Embryonic facial prominence (tissue), 1 donor: ENCODE measurements around the gene ZHX3.

Experiments
- DNase-seq: peaks from one replicate; pipeline ENCODE4 v3.0.0-alpha.2; 2016; ENCODE audit errors: extremely low spot score

Gene ZHX3

GRCh38 chr20:41304002-41304401 lies 13.5 kb downstream of the ZHX3 start:
- DNase-seq = no peak

DNA sequence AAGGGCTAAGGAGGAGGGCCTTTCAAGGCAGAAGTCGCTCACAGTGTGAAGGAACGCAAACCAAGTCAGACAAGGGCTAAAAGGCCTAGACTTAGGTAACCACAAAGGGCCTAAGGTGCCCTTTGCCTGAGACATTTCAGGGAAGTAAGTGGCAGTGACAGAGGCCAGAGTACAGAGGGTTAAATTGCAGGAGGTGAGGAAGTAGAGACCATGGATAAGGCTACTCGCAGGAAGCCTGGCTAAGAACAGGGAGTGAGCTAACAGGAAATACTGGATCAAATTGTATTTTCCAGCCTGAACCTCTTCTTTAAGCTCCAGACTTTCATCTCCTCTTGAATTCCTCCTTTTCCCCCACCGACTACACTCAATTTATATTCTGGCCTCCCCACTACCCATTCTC lies 16.6 kb downstream of the ZHX3 start:
- no peak for DNase-seq

- DNase-seq = no peak
Observed at GRCh38 chr20:41300383-41300782, 17.1 kb downstream of the ZHX3 start.

DNA sequence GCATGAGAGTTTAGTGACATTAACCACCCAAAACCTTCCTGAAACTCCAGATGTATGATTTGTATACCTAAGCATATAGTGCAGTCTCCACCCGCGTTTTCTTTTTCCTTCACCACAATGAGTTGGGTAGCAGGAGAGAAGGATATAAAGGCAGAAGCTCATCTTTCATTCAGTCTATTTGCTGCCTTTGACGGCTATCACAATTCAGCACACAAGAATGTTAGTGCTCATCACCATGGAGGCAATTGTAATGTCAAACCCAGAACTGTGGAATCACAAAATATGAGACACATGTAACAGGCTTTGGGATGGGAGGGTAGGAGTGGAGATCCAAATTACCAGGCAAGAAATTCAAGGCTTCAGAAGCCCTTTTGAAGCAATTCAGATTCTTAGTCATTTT lies 17.6 kb downstream of the ZHX3 start:
- DNase-seq = no peak

GRCh38 chr20:41293269-41294037 lies 24.1 kb downstream of the ZHX3 start:
- DNase-seq = no peak

DNA sequence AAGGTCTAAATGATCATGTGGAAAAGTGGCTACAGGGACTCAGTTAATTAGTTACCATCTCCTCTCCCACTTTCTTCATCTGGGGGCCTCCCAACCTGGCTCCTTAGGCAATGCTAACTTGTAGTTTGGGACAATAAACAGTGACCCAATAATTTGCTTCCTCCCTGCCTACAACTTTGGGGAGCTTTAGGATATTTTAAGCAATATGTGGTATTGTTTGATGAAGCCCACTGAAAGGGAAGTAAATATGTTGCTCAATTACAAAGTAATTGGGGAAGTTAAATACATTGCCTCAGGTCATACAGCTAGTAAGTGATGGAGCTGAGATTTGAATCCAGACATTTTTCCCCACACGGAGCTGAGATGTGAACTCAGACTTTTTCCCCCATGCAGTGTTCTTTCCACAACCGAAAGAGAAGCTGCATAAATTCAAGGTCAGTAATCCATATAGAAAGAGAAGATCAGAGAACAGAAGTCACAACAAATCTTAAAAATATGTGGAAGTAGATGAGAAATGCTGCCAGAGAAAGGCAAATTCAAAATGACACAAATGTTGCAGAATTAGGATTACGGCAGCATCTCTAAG lies 26.6 kb downstream of the ZHX3 start:
- no peak for DNase-seq

DNA sequence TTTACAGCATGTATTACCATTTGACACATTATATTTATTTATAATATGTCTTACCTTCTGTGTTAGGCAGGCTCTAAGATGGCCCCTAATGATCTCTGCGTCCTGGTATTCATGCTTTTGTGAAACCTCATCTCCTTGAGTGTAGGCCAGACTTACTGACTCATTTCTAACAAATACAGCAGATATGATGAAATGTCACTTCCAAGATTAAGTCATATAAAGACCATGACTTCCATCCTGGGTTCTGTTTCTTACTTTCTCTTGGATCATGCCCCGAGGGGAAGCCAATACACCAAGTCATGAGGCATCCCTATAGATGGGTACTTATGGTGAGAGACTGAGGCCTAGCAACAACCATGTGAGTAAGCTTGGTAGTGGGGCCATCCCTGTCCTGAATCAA lies 30.2 kb downstream of the ZHX3 start:
- DNase-seq = no peak

- no peak for DNase-seq
Observed at GRCh38 chr20:41286240-41286851, 31.2 kb downstream of the ZHX3 start.

GRCh38 chr20:41279546-41280225 lies 37.8 kb downstream of the ZHX3 start:
- DNase-seq = no peak

- no peak for DNase-seq
Observed at GRCh38 chr20:41278936-41279335, 38.6 kb downstream of the ZHX3 start.

GRCh38 chr20:41277049-41277448 lies 40.5 kb downstream of the ZHX3 start:
- DNase-seq = no peak

GRCh38 chr20:41276317-41276751 lies 41.2 kb downstream of the ZHX3 start:
- no peak for DNase-seq

GRCh38 chr20:41275301-41275731 lies 42.2 kb downstream of the ZHX3 start:
- DNase-seq = no peak

DNA sequence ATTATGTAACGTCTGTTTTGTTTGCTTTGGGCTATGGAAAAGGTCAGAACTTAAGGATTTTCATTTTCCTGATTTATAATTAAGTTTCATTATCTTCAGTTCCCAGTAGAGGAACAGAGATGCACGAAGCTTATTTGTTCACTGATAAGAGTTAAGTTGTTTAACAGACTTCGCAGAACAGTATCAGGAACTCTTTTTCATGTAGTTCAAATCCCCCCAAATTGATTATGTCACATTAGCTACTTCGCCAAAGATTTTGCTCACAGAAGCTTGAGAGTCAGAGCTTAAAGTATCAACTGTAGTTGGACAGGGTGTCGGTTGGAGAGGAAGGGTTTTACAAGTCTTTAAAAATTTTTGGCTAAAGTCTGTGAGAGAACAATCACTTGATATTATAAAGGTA lies 43.4 kb downstream of the ZHX3 start:
- no peak for DNase-seq

- DNase-seq = no peak
Observed at GRCh38 chr20:41273445-41273844, 44.1 kb downstream of the ZHX3 start.

- DNase-seq = no peak
Observed at GRCh38 chr20:41272339-41272738, 45.2 kb downstream of the ZHX3 start.

GRCh38 chr20:41268917-41269652 lies 48.4 kb downstream of the ZHX3 start:
- DNase-seq = no peak

DNA sequence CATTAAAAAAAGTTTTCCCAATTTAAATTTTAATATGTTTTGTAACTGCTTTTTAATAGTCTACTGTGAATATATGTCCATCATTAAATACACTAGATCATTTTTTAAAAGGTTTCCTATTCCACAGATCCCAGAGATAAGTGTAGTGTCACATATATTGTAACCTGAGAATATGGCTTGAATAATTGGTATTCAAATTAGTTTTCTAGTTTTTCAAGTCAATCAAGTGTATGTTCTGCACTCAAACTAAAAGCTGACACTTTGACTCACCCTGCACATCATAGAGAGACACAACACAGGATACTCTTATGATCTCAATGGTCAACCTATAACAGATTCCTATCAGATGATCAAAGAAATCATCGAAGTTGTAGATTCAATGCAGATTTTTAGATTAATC lies 49.1 kb downstream of the ZHX3 start:
- no peak for DNase-seq

DNA sequence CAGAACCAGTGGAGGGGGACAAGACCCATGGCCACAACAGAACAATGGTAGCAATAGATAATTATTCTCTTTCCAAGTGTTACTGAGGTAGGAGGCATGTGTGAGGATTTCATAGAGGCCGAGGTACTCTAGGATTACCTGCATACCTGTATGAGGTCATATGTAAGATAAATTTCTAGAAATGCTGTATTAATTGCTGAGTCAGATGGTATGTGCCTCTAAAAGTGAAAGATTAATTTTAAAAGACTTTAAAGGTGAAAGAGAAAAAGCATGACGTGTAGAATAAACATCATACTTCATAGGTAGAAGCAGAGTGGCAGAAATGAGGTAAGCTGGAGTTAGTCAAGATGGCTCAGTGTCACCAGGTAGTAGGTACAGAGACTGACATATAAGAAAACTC lies 51.6 kb downstream of the ZHX3 start:
- DNase-seq = no peak

- no peak for DNase-seq
Observed at GRCh38 chr20:41264819-41265218, 52.7 kb downstream of the ZHX3 start.

GRCh38 chr20:41261790-41262717 lies 55.5 kb downstream of the ZHX3 start:
- DNase-seq = no peak
